ENCODE measurements around the gene DRAP1.

The DRAP1 gene, protein sequence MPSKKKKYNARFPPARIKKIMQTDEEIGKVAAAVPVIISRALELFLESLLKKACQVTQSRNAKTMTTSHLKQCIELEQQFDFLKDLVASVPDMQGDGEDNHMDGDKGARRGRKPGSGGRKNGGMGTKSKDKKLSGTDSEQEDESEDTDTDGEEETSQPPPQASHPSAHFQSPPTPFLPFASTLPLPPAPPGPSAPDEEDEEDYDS

DNA sequence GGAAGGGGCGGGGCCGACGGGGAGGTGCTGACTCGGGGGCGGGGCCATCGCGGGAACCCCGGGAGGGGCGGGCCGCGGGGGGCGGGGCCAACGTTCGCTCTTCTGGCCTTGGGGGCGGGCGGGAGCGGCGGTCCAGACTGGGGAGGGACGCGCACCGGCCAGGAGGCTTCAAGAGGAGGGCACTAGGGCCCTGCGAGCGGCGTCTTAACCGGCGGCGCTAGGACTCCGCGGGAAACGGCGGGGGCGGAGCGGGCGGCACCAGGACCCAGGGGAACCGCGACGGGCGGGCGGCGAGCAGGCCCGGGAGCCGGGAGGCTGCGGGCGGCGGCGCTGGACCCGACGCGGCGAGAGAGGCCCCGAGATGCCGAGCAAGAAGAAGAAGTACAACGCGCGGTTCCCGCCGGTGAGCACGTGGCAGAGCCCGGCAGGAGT, at the start of gene DRAP1:
Gene DRAP1 (plus strand): TSS at position 286 of the 432 bp plus-strand sequence. CDS start 76 bp downstream, at position 362.
- peak; percentile 87 to 100 (median 98) for DNase-seq

DNA sequence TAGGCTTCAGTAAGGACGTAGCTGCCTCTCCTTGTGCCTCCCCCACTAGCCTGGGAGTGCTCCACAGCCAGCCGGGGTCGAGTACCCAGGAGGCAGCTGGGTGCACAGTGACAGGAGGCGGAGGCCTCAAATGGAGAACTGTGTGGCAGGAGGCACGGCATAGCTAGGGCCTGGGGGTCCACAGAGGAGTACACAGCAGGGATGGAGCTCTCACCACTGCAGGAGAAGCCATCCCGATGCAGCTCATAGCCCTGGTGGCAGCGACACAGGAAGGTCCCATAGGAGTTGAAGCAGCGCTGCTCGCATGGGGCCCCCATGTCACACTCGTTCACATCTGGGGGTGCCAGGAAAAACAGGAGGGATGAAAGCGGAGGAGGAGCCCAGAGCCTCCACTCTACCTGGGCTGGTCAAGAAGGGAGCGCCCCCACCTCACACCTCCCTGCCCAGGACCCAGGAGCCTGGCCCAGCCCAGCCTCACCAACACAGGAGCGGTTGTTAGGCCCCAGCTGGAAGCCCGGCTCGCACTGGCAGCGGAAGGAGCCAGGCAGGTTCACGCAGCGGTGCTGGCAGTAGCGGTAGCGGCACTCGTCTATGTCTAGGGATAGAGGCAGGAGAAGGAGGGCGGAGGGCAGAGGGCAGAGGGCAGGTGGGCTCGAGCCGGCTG, 49.5 kb upstream of the DRAP1 start:
- DNase-seq: no peak

DNA sequence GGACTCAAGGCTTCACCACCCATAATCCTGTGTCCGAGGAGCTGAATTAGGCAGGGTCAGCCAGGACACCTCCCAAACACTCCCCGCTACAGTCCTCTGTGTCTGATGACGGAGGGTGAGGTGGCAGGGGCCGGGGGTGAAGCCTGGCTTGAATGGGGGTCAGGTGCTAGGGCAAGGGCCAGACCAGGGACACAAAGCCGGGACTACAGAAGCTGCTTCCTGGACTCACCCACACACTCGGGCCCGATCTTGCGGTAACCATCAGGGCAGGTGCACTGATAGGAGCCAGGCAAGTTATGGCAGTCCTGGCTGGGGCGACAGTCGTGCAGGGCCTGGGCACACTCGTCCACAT, 48.9 kb upstream of the DRAP1 start:
- no peak for DNase-seq

DNA sequence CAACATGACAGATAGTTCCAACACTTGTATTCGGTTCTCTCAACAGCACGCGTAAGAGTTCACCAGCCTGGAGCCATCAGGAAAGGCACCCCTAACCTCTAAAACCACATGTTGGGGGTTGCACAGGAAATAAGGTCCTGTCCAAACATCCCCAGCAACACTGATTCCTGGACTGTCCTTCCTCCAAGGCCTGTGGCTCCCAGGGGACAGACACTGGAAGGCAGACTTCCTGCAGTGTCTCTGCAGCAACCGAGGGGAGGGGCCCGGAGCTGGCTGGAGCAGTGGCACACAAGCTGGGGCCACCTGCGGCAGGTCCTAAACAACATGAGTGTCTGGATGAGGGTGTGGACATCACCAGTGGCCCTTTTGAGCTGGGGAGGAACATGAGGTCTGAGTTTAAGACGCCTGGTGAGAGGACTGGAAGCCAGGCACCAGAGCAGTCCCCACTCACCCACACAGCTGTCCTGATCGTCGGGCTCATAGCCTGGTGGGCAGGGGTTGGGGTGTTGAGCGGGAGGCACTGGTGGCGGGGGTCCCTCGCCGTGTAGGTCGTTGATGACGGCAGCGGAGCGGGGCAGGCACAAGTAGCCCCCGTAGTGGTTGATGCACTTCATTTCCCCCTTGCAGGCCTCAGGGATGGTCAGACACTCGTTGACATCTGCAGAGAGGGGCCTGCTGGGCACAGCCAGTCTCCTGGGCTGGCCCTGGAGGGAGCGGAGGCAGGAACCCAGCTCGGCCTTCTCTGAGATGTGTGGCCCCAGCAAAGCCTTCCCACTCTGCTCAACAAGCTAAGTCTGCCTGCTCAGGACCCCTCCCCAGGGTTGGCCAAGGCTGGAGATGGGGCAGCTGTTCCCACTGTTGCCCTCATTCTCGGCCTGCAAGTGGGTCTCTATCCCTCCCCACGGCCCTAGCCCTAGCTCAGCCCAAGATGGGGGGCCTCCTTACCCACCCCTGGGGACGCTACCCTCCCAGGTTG, 48.2 kb upstream of the DRAP1 start:
- DNase-seq: no peak

DNA sequence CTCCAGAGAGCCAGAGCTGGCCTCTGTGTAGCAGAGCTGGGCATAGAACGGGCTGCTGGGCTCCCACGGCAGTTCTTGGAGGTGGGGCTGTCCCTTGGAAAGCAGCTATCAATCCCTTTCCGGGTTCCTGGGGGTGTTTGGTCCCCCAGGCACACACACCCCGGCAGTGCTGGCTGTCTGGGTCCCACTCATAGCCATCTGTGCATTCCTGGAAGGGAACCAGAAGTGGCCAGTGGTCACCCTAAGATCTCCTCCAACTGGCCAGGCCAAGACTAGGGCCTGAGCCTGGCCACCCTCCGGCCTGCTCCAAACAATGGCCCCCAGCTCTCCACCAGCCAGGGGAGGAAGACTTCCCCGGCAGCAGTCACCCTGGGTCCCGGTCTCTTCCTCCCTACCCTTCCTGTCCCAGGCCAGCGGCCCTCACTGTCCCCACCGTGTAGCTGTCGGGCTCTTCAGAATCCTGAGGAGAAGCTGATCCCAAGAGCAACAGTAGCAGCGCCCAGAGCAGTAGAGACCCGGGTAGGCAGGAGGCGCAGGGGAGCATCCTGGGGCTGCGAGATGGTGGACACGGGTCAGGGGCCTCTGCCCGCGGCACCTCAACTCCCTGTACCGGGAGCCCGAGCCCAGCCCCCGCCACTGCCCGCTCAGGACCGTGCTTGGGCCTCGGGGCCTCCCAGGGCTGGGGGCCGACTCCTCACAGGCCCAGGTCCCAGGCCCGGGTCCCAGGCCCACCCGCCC, 47.2 kb upstream of the DRAP1 start:
- DNase-seq: no peak

DNA sequence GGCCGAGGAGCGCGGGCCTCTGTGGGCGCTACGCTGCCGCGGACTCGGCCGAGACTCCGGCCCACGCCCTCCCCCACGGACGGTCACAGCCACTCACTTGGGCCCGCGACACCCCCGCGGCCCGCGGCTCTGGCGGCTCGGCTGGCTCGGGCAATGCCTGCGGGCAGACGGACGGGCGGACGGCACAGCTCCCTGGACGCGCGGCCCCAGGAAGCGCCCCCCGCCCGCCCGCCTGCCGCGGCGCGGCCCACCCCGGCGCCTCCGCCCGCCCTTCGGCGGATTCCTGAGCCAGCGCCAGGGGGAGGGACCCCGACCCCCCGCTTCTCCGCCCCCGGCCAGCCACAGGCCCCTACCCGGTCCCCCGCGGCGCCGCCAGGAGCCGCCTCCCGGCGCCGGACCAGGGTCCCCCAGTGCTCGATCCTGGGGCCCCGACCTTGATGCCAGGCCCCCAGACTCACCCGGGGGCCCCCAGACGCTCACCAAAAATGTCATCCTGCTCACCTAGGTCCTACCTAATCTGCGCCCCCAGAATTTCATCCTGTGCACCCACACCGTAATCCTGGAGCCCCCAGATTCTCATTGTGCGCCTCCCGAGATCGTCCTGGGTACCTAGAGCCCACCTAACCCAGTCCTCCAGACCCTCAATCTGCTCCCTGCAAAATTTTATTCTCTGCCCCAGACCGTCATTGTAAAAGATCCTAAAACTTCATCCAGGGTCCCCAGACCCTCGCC, 46.5 kb upstream of the DRAP1 start, which contains the start of gene EFEMP2:
Gene EFEMP2 (minus strand): TSS at position 215 of the 732 bp plus-strand sequence. CDS start 446 bp downstream, outside the sequence.
- DNase-seq: peak in 3 of 14 donors; percentile 41 to 65 (median 43)

DNA sequence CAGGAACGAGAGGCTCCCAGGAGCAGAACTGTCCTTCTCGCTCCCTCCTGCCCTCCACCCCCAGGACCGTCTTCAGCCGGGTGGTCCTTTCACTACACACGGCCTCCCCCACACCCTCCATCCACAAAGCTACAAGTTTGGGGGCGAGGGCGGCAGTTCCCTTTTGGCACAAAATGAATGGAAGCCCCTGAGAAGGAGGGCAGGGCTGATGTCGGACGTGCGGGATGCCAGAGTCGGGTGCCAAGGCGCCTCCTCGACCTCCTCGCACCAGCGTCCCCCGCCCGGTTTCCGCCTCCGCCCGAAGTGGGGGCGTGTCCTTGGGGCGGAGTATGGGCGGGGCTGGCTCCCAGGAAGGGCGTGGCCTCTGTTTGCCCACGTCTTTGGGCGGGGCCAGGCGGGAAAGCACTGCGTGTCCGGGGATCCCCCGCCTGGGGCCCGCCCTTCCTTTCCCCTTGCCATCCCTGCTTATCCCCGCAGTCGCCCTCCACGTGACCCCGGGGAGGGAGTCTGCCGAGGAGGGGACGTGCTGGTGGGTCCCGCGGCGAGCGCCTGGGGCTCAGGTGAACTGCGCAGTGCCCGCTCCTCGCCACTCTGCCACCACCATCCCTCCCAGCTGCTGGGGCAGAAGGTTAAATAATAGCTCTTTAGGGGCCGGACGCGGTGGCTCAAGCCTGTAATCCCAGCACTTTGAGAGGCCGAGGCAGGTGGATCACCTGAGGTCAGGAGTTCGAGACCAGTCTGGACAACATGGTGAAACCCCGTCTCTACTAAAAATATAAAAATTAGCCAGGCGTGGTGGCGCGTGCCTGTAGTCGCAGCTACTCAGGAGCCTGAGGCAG, 45.7 kb upstream of the DRAP1 start:
- DNase-seq: peak; percentile 29 to 94 (median 81)

DNA sequence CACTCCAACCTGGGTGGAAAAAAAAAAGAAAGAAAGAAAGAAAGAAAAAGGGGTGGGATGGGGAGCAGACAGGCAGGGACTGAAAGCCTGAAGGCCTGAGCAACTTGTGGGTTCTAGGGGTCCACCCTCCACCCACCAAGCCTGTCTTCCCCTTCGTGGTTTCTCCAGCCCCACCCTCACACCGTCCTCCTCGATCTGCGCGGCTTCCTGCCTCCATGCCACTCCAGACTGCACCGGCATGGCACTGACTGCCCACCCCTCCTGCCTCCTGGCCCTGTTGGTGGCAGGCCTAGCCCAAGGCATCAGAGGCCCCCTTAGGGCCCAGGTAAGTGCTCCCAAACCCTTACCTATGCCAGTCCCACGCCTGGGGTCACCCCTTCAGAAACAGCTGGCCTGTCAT, 39.6 kb upstream of the DRAP1 start, which contains the start of gene CTSW:
Gene CTSW (plus strand): TSS at position 221 of the 400 bp plus-strand sequence. CDS start 18 bp downstream, at position 239.
- DNase-seq: no peak

DNA sequence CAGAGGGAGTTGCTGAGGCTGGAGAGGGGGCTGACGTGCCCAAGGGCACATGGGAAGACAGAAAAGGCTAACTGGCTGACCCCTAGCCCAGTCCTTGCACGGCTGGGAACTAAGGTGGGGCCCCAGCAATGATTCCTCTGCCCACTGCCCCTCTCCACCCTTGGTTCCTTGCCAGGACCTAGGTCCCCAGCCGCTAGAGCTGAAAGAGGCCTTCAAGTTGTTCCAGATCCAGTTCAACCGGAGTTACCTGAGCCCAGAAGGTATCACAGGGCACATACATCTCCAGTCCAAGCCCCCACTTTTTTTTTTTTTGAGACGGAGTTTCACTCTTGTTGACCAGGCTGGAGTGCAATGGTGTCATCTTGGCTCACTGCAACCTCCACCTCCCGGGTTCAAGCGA, 39.2 kb upstream of the DRAP1 start:
- DNase-seq: no peak

DNA sequence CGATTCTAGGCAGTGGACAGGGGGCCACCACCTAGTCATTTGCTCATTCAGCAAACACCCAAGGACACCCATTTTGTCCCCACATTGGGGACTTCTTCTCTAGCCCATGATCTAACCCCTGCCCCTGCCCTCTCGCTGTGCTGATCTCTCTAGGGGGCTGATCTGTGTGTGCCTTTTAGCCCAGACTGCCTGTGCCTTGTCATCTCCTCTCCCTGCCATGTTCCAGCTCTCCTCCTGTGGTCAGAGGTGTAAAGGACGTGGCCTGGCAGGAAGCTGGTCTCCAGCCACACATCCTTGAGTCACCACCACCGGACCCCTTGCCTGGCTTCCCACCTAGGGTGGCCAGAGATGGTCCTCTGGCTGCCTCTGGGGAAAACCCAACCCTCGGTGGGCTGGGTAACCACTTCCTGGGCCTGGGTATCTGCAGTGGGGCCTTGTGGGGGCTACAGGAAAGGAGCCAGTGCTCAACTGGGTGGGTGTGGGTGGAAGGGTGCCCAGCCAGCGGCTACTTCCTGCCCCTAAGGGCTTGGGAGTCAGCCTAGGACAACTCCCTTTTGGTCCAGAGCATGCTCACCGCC, 38.3 kb upstream of the DRAP1 start:
- DNase-seq: no peak

DNA sequence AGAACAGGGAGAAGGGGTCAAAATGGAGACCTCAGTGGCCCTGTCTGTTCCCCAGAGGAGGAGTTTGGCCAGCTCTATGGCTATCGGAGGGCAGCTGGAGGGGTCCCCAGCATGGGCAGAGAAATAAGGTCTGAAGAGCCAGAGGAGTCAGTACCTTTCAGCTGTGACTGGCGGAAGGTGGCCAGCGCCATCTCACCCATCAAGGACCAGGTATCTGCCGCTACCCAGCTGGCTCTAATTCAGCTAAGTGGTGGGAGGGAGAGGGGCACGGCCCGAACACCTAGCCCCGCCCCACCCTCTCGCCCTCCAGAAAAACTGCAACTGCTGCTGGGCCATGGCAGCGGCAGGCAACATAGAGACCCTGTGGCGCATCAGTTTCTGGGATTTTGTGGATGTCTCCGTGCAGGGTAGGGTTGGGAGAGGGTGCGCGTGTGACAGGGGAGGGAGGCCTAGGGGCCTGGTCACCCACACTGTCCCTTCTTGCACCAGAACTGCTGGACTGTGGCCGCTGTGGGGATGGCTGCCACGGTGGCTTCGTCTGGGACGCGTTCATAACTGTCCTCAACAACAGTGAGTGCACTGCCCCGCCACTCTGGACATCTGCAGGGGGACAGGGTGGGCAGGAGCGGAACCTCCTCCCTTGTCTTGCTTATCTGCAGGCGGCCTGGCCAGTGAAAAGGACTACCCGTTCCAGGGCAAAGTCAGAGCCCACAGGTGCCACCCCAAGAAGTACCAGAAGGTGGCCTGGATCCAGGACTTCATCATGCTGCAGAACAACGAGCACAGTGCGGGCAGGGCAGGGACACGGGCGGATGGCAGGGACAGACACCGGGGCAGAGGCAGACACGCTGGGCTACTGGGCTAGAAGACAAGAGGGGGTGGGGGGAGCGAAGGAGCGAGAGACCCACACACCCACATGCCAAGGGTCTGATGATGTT, 36.8 kb upstream of the DRAP1 start:
- DNase-seq: no peak

DNA sequence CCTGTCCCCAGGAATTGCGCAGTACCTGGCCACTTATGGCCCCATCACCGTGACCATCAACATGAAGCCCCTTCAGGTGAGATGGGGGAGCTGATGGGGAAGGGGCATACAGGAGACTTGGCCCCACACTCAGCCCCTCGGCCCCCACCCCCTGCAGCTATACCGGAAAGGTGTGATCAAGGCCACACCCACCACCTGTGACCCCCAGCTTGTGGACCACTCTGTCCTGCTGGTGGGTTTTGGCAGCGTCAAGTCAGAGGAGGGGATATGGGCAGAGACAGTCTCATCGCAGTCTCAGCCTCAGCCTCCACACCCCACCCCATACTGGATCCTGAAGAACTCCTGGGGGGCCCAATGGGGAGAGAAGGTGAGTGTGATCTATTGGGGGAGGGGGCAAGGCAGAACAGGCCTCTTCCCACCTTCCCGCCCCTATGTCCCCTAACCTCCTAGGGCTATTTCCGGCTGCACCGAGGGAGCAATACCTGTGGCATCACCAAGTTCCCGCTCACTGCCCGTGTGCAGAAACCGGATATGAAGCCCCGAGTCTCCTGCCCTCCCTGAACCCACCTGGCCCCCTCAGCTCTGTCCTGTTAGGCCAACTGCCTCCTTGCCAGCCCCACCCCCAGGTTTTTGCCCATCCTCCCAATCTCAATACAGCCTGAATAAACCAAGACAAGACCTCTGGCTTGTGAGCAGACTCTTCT, 36.0 kb upstream of the DRAP1 start:
- DNase-seq: no peak

DNA sequence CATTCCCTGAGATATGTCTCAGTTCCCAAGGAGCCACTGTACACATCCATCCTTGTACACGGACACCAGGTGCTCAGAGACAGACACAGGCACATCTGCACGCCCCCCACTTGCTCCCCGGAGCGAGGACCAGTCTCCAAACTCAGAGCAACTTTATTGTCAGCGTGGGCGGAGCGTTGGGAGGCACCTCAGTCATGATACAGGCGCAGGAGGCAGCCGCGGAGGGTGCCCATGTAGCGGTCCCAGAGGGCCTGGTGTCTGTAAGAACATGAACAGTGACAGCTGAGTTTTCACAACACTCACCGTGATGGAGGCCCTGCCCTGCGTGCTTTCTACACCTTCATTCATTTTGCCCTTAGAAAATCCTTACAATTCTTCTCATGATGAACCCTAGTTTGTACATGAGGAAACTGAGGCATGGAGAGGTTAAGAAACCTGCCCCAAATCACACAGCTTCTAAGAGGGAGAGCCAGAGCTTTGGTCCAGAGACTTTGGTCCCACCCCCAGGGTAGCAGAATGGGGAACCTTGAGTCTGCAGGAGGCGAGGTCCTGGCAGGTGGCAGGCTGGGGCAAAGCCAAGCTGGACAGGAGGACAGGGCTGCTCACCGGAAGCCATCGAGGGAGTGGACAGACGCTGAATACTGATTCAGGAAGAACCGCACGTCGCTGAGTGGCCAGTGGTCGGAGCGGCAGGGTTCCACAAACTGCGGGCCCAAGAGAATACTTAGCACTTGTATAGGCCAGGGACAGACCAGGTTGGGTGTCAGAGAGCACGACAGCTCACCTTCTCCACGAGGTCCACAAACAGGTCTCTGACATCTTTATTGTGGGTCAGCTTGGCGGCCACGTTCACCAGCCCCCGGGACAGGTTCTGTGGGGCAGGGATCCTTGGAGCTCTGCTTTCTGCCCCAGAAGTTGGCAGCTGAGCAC, 35.2 kb upstream of the DRAP1 start:
- DNase-seq: no peak

DNA sequence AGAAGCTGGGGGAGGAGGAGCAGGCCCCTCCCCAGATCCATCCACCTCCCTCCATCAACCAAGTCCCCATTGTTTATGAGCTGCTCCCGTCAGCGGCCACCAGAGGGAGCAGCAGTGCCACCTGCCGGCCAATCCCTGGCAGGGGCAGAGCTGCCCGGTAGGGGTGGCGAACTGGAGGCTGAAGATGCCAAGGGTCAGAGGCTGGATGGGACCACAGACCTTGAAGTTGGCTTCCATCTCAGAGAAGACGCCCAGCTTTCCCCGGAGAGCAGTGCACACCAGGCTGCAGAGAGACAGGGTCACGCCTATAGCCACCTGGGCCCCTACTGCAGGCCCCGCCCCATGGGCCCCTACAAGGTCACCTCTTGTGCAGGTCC, 34.5 kb upstream of the DRAP1 start:
- DNase-seq: peak in 11 of 14 donors; percentile 26 to 83 (median 46)

DNA sequence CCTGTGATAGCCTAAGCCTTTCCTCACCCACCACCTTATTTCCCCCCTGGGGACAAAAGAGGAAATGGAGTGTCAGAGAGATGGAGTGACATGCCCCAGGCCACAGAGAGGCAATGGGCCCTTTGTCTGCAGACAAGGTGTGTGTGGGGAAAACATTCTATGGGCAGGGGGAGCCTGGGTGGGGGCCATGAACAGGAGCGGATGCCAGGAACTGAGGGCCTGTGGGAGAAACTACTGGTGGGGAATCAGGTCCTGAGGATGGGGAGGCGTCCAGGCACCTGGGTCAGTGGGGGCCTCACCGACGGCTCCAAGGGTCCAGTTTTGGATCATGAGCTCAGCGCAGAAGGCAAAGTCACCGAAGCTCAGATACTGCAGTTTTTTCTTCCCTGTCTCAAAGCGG, 34.0 kb upstream of the DRAP1 start:
- no peak for DNase-seq

DNA sequence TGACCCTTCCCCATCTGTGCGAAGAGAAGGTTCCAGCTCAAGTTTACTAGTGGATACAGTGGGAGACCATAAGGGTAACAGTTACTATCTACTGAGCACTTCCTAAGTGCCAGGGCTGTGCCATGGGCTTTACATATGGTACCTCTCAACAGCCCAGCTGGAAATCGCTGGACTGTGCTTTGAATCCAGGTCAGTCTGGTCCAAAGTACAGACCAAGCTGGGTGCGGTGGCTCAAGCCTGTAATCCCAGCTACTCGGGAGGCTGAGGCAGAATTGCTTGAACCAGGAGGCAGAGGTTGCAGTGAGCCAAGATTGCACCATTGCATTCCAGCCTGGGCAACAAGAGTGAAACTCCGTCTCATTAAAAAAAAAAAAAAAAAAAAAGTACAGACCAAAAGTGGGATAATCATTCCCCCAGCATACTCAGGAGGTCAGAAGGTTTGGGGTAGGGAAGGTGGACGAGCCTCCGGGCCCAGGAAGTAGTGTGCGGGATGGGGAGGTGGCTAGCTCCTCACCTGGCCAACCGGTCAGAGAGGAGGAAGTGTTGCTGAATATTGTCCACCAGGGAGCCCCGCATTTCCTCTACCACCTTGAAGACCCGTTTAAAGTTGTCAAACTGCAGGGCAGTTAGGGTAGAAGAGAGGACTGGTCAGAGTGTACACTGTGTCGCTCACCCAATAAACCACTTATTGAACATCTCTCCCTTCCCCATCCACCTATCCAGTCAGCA, 33.3 kb upstream of the DRAP1 start:
- no peak for DNase-seq
